Loucy (cell line): ENCODE data around the gene NOS2.
"Not testable (repeated sequence)": the region's sequence is repeated elsewhere in the genome, so short reads cannot be mapped to it uniquely, and the experiment has no call there.

Experiments used
- H2AFZ ChIP-seq: fragments of 200-600 bp; sonication (generic); 2 replicates; pipeline ENCODE4 v1.6.0; 2016; ENCODE audit warnings: antibody characterized with exemption, mild to moderate bottlenecking, low read length, moderate library complexity
- H3F3A ChIP-seq: fragments of 200-600 bp; 2 replicates; pipeline ENCODE4 v1.6.0; 2016; ENCODE audit warnings: antibody characterized with exemption, low read depth, mild to moderate bottlenecking
- H3K27me3 ChIP-seq: fragments of 200-600 bp; sonication (generic); 2 replicates; pipeline ENCODE4 v1.6.1; 2014; ENCODE audit warnings: low read length, mild to moderate bottlenecking; ENCODE audit not compliant: insufficient read depth, poor library complexity, severe bottlenecking
- H3K36me3 ChIP-seq: fragments of 200-600 bp; sonication (generic); 2 replicates; pipeline ENCODE4 v1.6.1; 2016; ENCODE audit warnings: low read length; ENCODE audit not compliant: insufficient read depth
- H3K4me1 ChIP-seq: fragments of 200-600 bp; sonication (generic); 2 replicates; pipeline ENCODE4 v1.5.1; 2014; ENCODE audit warnings: low read length, mild to moderate bottlenecking; ENCODE audit not compliant: insufficient read depth, poor library complexity, severe bottlenecking
- H3K4me2 ChIP-seq: fragments of 200-600 bp; sonication (generic); 2 replicates; pipeline ENCODE4 v1.6.0; 2014; ENCODE audit warnings: antibody characterized with exemption, low read length, low read depth, mild to moderate bottlenecking; ENCODE audit not compliant: poor library complexity, severe bottlenecking
- H3K4me3 ChIP-seq: fragments of 200-600 bp; sonication (generic); 2 replicates; pipeline ENCODE4 v1.5.1; 2014; ENCODE audit warnings: low read length, mild to moderate bottlenecking, mixed read lengths; ENCODE audit not compliant: poor library complexity, severe bottlenecking
- H3K79me2 ChIP-seq: fragments of 200-600 bp; sonication (generic); 2 replicates; pipeline ENCODE4 v1.6.1; 2014; ENCODE audit warnings: low read length; ENCODE audit not compliant: insufficient read depth
- H3K9ac ChIP-seq: fragments of 200-600 bp; sonication (generic); 2 replicates; pipeline ENCODE4 v1.6.0; 2014; ENCODE audit warnings: mild to moderate bottlenecking, low read depth, low read length, moderate library complexity; ENCODE audit not compliant: poor library complexity, severe bottlenecking
- H3K9me2 ChIP-seq: fragments of 200-600 bp; sonication (generic); replicated peaks from 2 replicates; pipeline ENCODE4 v1.6.1; 2016; ENCODE audit warnings: low read depth, low read length, mixed read lengths
- H3K9me3 ChIP-seq: fragments of 200-600 bp; sonication (generic); 2 replicates; pipeline ENCODE4 v1.6.1; 2014; ENCODE audit warnings: mild to moderate bottlenecking, antibody characterized with exemption, low read length, low read depth; ENCODE audit not compliant: insufficient read depth
- H4K20me1 ChIP-seq: fragments of 200-600 bp; sonication (generic); 2 replicates; pipeline ENCODE4 v1.6.0; 2014; ENCODE audit warnings: antibody characterized with exemption, low read length, mild to moderate bottlenecking; ENCODE audit not compliant: insufficient read depth, poor library complexity, severe bottlenecking
- CTCF ChIP-seq: fragments of 200-600 bp; sonication (generic); conservative IDR thresholded peaks from 2 replicates; pipeline ENCODE4 v1.5.1; 2014; ENCODE audit warnings: mild to moderate bottlenecking, antibody characterized with exemption, low read length
- EZH2phosphoT487 ChIP-seq: fragments of 200-600 bp; IDR thresholded peaks from 2 replicates; pipeline ENCODE4 v1.6.1; 2018; ENCODE audit warnings: antibody characterized with exemption, mild to moderate bottlenecking, moderate library complexity, borderline replicate concordance

NOS2 gene

GRCh38 chr17:27832831-27833230, 32.5 kb upstream of the NOS2 start:
- H3K79me2 ChIP-seq: no peaks in the 10 kb centered on the region
- no peaks in the 10 kb centered on the region for H3K27me3 ChIP-seq
- no peaks in the 10 kb centered on the region for H3K9me2 ChIP-seq
- no peaks in the 10 kb centered on the region for H4K20me1 ChIP-seq
- no peaks in the 10 kb centered on the region for H3K4me1 ChIP-seq
- TF ChIP-seq EZH2phosphoT487: no peak
- no peak for TF ChIP-seq CTCF
- no peaks in the 10 kb centered on the region for H3F3A ChIP-seq
- H3K4me2 ChIP-seq: no peak overlapping the region
- no peak overlapping the region for H3K9ac ChIP-seq
- no peaks in the 10 kb centered on the region for H3K9me3 ChIP-seq
- no peaks in the 10 kb centered on the region for H3K36me3 ChIP-seq
- H2AFZ ChIP-seq: no peak overlapping the region
- H3K4me3 ChIP-seq: no peak overlapping the region

- H3K4me1 ChIP-seq, H3F3A ChIP-seq, H3K9me2 ChIP-seq, H3K4me2 ChIP-seq, H3K36me3 ChIP-seq, H3K9ac ChIP-seq, H3K79me2 ChIP-seq, H3K9me3 ChIP-seq, H3K27me3 ChIP-seq, H2AFZ ChIP-seq, H3K4me3 ChIP-seq, H4K20me1 ChIP-seq: not testable (repeated sequence)
Observed at GRCh38 chr17:27829888-27830287, 29.6 kb upstream of the NOS2 start.

DNA sequence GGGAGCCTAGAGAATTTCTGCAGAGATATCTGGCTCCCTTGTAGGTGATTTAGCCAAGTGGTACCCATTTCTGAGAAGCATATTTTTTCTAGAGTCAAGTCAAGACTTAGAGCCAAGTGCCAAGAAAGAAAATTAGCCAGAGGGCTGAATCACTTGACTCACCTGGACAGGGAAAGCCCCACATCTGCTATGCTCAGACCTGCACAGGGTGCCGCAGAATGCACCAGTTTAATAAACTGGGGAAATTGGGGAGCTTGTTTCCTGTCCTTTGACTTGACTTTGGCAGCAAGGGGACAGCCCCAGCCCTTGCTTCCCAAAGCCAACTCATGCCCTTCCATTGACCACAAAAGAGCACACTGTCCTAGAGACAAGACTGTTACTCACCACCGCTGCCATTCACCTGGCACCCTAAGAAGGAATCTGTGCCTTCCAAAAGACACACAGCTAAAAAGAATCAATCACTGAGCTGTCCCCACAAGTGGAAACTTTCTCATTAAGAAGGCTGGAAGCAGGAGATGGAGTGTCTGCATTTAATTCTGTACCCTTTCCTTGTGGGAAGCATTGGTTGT, 28.9 kb upstream of the NOS2 start:
- H3K27me3 ChIP-seq, H3K9me3 ChIP-seq, H3K9ac ChIP-seq, H3K9me2 ChIP-seq, H3F3A ChIP-seq, H4K20me1 ChIP-seq, H3K79me2 ChIP-seq, H3K4me2 ChIP-seq, H3K36me3 ChIP-seq, H2AFZ ChIP-seq, H3K4me3 ChIP-seq, H3K4me1 ChIP-seq: not testable (repeated sequence)

DNA sequence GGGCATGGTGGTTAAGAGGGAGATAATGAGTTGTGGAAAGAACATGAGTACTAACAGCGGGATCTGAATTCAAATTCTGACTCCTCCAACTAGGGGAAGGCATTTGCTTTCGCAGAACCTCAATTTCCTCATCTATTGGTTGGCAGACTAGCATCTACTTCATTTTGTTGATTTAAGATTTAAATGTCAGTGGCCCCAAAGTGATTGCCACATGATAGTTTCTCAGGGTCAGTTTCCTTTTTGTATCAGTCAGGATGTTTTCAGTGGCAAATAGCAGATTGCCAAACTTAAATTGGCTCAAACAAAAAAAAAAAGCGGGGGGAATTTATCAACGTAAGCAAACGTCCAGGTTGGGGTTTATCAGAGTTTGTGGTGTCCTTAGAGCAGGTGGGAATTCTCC, 25.1 kb upstream of the NOS2 start:
- no peaks in the 10 kb centered on the region for H4K20me1 ChIP-seq
- no peak overlapping the region for H3K4me3 ChIP-seq
- no peaks in the 10 kb centered on the region for H3K27me3 ChIP-seq
- H3K9me3 ChIP-seq: 0 out of 2 replicates have a peak, but pooled peaks cover 4% of the 10 kb centered on the region
- no peak overlapping the region for H3K4me2 ChIP-seq
- no peak overlapping the region for H3K9ac ChIP-seq
- H3K4me1 ChIP-seq: no peaks in the 10 kb centered on the region
- no peaks in the 10 kb centered on the region for H3K9me2 ChIP-seq
- H3K79me2 ChIP-seq: no peaks in the 10 kb centered on the region
- no peaks in the 10 kb centered on the region for H3K36me3 ChIP-seq
- no peak overlapping the region for H2AFZ ChIP-seq
- no peak for TF ChIP-seq CTCF
- TF ChIP-seq EZH2phosphoT487: no peak
- no peaks in the 10 kb centered on the region for H3F3A ChIP-seq
